DOHH2 (cell line): ENCODE measurements around the gene GREM1.

Experiments
- H3F3A ChIP-seq: fragments of 200-600 bp; sonication (generic), shearing (Covaris generic); 2 replicates; pipeline ENCODE4 v1.6.0; 2016; ENCODE audit warnings: antibody characterized with exemption, mild to moderate bottlenecking; ENCODE audit not compliant: control insufficient read depth, insufficient read depth
- H3K27ac ChIP-seq: fragments of 200-600 bp; sonication (generic); 2 replicates; pipeline ENCODE4 v1.5.1; 2014; ENCODE audit warnings: low read depth, mild to moderate bottlenecking, low read length, moderate library complexity
- H3K27me3 ChIP-seq: fragments of 200-600 bp; sonication (generic); 2 replicates; pipeline ENCODE4 v1.6.1; 2014; ENCODE audit warnings: mild to moderate bottlenecking, low read length, mixed read lengths; ENCODE audit not compliant: control insufficient read depth
- H3K36me3 ChIP-seq: fragments of 200-600 bp; sonication (generic); 2 replicates; pipeline ENCODE4 v1.6.1; 2014; ENCODE audit warnings: mild to moderate bottlenecking, low read length, moderate library complexity, mixed read lengths; ENCODE audit not compliant: control insufficient read depth
- H3K4me1 ChIP-seq: fragments of 200-600 bp; sonication (generic); 2 replicates; pipeline ENCODE4 v1.6.1; 2014; ENCODE audit warnings: mild to moderate bottlenecking, low read length, mixed read lengths; ENCODE audit not compliant: control insufficient read depth
- H3K4me2 ChIP-seq: fragments of 200-600 bp; sonication (generic); 2 replicates; pipeline ENCODE4 v1.6.0; 2014; ENCODE audit warnings: mild to moderate bottlenecking, low read length, moderate library complexity
- H3K4me3 ChIP-seq: fragments of 200-600 bp; sonication (generic); 2 replicates; pipeline ENCODE4 v1.5.1; 2014; ENCODE audit warnings: mild to moderate bottlenecking, low read length, mixed read lengths
- H3K79me2 ChIP-seq: fragments of 200-600 bp; sonication (generic); 2 replicates; pipeline ENCODE4 v1.6.1; 2014; ENCODE audit warnings: mild to moderate bottlenecking, low read length, mixed read lengths; ENCODE audit not compliant: control insufficient read depth
- H3K9me2 ChIP-seq: fragments of 200-600 bp; sonication (generic); replicated peaks from 2 replicates; pipeline ENCODE4 v1.6.1; 2014; ENCODE audit warnings: mild to moderate bottlenecking, low read length, mixed read lengths; ENCODE audit not compliant: control insufficient read depth
- H3K9me3 ChIP-seq: fragments of 200-600 bp; sonication (generic); 2 replicates; pipeline ENCODE4 v1.6.1; 2014; ENCODE audit warnings: antibody characterized with exemption, low read length, mixed read lengths; ENCODE audit not compliant: control insufficient read depth, insufficient read depth
- H4K20me1 ChIP-seq: fragments of 200-600 bp; sonication (generic); 2 replicates; pipeline ENCODE4 v1.6.0; 2014; ENCODE audit warnings: low read depth, mild to moderate bottlenecking, antibody characterized with exemption, low read length, moderate library complexity; ENCODE audit not compliant: control insufficient read depth, insufficient read depth
- CTCF ChIP-seq: fragments of 200-600 bp; sonication (generic); IDR thresholded peaks from one replicate; pipeline ENCODE4 v1.5.1; 2014; ENCODE audit warnings: antibody characterized with exemption, mild to moderate bottlenecking, low read depth, low read length; ENCODE audit not compliant: poor library complexity, severe bottlenecking
- EZH2phosphoT487 ChIP-seq: fragments of 200-600 bp; sonication (generic); IDR thresholded peaks from 2 replicates; pipeline ENCODE4 v1.6.1; 2017; ENCODE audit warnings: borderline replicate concordance, mild to moderate bottlenecking, antibody characterized with exemption, low read length, moderate library complexity, mixed read lengths

Gene GREM1

GRCh38 chr15:32687556-32687955, 30.2 kb upstream of the GREM1 start:
- H3K4me2 ChIP-seq: no peak overlapping the region
- H3K36me3 ChIP-seq: no peaks in the 10 kb centered on the region
- no peaks in the 10 kb centered on the region for H3F3A ChIP-seq
- H4K20me1 ChIP-seq: no peaks in the 10 kb centered on the region
- H3K4me3 ChIP-seq: no peak overlapping the region
- H3K27ac ChIP-seq: no peak overlapping the region
- no peaks in the 10 kb centered on the region for H3K9me3 ChIP-seq
- H3K4me1 ChIP-seq: no peaks in the 10 kb centered on the region
- TF ChIP-seq CTCF: no peak
- no peaks in the 10 kb centered on the region for H3K9me2 ChIP-seq
- H3K27me3 ChIP-seq: no peaks in the 10 kb centered on the region
- no peaks in the 10 kb centered on the region for H3K79me2 ChIP-seq

GRCh38 chr15:32688151-32688639, 29.6 kb upstream of the GREM1 start:
- Histone ChIP-seq H3K4me3 (no peak overlapping the region), H3K4me2 (no peak overlapping the region), H3K9me2 (no peaks in the 10 kb centered on the region), H3K27ac (no peak overlapping the region), H3K9me3 (no peaks in the 10 kb centered on the region), H3K36me3 (no peaks in the 10 kb centered on the region), H3K4me1 (no peaks in the 10 kb centered on the region), H3K27me3 (no peaks in the 10 kb centered on the region), H3F3A (no peaks in the 10 kb centered on the region), H3K79me2 (no peaks in the 10 kb centered on the region), H4K20me1 (no peaks in the 10 kb centered on the region)
- TF ChIP-seq CTCF: no peak
- TF ChIP-seq EZH2phosphoT487: no peak

- Histone ChIP-seq H3K4me2 (no peak overlapping the region), H3K27ac (no peak overlapping the region), H3K4me3 (no peak overlapping the region), H3K9me3 (no peaks in the 10 kb centered on the region), H3K9me2 (no peaks in the 10 kb centered on the region), H3K27me3 (no peaks in the 10 kb centered on the region), H3K4me1 (no peaks in the 10 kb centered on the region), H4K20me1 (no peaks in the 10 kb centered on the region), H3K36me3 (no peaks in the 10 kb centered on the region), H3K79me2 (no peaks in the 10 kb centered on the region), H3F3A (no peaks in the 10 kb centered on the region)
- TF ChIP-seq CTCF (no peak), EZH2phosphoT487 (no peak)
Observed at GRCh38 chr15:32690941-32691688, 26.7 kb upstream of the GREM1 start.
